Parathyroid adenoma (tissue), 2 donors: ENCODE measurements around the gene PARVA.

Experiments used
- H2AFZ ChIP-seq: fragments of 300-600 bp; sonication (generic); one replicate; pipeline ENCODE4 v1.7.0; 2017; ENCODE audit warnings: antibody characterized with exemption, mild to moderate bottlenecking
- H3K27ac ChIP-seq: fragments of 300-600 bp; sonication (generic); one replicate; pipeline ENCODE4 v1.7.0; 2017
- H3K27me3 ChIP-seq: fragments of 300-600 bp; sonication (generic); one replicate; pipeline ENCODE4 v1.7.0; 2017; ENCODE audit warnings: low read length; ENCODE audit not compliant: control insufficient read depth, insufficient read depth
- H3K36me3 ChIP-seq: fragments of 300-600 bp; sonication (generic); one replicate; pipeline ENCODE4 v1.7.0; 2017; ENCODE audit warnings: low read length; ENCODE audit not compliant: control insufficient read depth, insufficient read depth
- H3K4me1 ChIP-seq: fragments of 300-600 bp; sonication (generic); one replicate; pipeline ENCODE4 v1.7.0; 2017; ENCODE audit warnings: control low read depth
- H3K4me2 ChIP-seq: fragments of 300-600 bp; sonication (generic); one replicate; pipeline ENCODE4 v1.7.0; 2017; ENCODE audit warnings: low read length
- H3K4me3 ChIP-seq: fragments of 300-600 bp; sonication (generic); one replicate; pipeline ENCODE4 v1.7.0; 2017; ENCODE audit warnings: low read depth, low read length
- H3K79me2 ChIP-seq: fragments of 300-600 bp; sonication (generic); one replicate; pipeline ENCODE4 v1.7.0; 2017; ENCODE audit warnings: control low read depth
- H3K9ac ChIP-seq: fragments of 300-600 bp; sonication (generic); one replicate; pipeline ENCODE4 v1.7.0; 2017; ENCODE audit warnings: mild to moderate bottlenecking
- H3K9me3 ChIP-seq: fragments of 300-600 bp; sonication (generic); one replicate; pipeline ENCODE4 v1.7.0; 2017; ENCODE audit warnings: low read length; ENCODE audit not compliant: control insufficient read depth
- CTCF ChIP-seq: fragments of 300-600 bp; sonication (generic); IDR thresholded peaks from one replicate; pipeline ENCODE4 v1.7.0; 2017; ENCODE audit warnings: antibody characterized with exemption, mild to moderate bottlenecking
- donor health status: primary hyperparathyroidism.

Gene PARVA

GRCh38 chr11:12544986-12545775 is 167.8 kb downstream of the PARVA start:
- no peak overlapping the region for H3K9ac ChIP-seq
- H3K9me3 ChIP-seq = no peaks in the 10 kb centered on the region
- no peak overlapping the region for H3K4me2 ChIP-seq
- H3K4me3 ChIP-seq = no peak overlapping the region
- H3K36me3 ChIP-seq = no peaks in the 10 kb centered on the region
- no peaks in the 10 kb centered on the region for H3K79me2 ChIP-seq
- no peak overlapping the region for H2AFZ ChIP-seq
- H3K27ac ChIP-seq = no peak overlapping the region
- no peak for TF ChIP-seq CTCF
- no peaks in the 10 kb centered on the region for H3K4me1 ChIP-seq
- H3K27me3 ChIP-seq = no peaks in the 10 kb centered on the region

DNA sequence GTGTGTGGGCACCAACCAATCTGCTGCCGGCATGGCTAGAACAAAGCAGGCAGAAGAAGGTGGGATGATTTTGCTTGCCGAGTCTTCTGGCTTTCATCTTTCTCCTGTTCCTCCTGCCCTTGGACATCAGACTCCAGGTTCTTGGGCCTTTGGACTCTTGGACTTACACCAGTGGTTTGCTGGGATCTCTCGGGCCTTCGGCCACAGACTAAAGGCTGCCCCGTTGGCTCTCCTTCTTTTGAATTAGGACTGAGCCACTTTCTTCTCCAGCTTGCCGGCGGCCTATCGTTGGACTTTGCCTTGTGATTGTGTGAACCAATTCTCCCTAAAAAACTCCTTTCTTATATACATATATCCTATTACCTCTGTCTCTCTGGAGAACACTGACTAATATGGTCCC is 168.8 kb downstream of the PARVA start:
- no peak for TF ChIP-seq CTCF
- Histone ChIP-seq H3K9ac (no peak overlapping the region), H3K4me2 (no peak overlapping the region), H3K27me3 (no peaks in the 10 kb centered on the region), H3K27ac (no peak overlapping the region), H3K9me3 (no peaks in the 10 kb centered on the region), H3K79me2 (no peaks in the 10 kb centered on the region), H3K4me1 (no peaks in the 10 kb centered on the region), H2AFZ (no peak overlapping the region), H3K36me3 (no peaks in the 10 kb centered on the region), H3K4me3 (no peak overlapping the region)

DNA sequence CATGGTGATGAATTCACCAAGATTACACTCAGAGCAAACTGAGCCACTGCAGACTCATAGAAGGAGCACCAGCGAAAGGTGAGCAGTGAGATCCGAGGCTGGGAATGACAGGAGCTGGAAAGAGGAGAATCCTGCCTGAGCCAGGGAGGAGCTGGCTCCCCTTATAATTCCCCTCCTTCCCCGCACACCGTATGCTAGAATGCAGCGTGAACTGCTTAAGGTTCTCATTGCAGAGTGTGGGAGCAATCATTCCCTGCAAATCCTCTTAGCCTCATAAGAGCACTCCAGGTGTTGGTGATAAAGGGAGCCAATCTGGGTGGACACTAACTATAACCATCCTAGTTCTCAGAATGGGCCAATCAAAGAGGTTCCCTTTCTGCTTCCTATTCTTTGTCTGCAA is 169.3 kb downstream of the PARVA start:
- Histone ChIP-seq H3K79me2 (no peaks in the 10 kb centered on the region), H3K4me3 (no peak overlapping the region), H3K9me3 (no peaks in the 10 kb centered on the region), H3K27me3 (no peaks in the 10 kb centered on the region), H3K36me3 (no peaks in the 10 kb centered on the region), H2AFZ (no peak overlapping the region), H3K9ac (no peak overlapping the region), H3K27ac (no peak overlapping the region), H3K4me2 (no peak overlapping the region), H3K4me1 (no peaks in the 10 kb centered on the region)
- no peak for TF ChIP-seq CTCF

DNA sequence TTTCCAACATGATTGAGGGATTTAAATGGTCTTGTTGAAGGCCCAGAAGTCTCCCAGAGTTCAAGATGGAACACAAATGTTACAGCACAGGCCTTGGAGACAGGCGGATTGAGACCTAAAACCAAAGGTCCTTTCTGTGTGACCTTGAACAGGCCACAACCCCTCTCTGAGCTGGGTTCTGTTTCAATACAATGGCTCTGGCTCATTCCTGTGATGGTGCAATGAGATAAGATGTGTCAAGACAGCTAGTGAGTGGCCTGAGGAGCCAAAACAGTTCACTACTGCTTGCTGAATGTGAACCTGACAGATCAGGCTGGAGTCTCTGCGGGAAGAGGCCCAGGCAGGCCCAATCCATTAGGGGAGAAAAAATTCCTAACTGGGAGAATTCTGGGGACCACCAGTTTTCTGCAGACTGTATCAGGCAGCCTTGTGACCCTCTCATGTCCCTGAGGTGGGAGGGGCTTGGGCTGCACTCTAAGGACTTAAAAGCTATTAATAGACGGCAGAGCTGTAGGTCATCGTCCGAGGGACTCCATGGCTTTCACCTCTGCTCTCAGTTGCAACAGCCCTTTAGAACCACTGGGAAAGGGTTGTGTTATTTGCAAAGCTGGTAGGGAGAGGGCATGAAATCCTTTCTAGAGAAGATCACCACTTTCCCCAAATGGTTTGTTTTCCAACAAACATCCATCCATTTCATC is 170.7 kb downstream of the PARVA start:
- Histone ChIP-seq H3K79me2 (no peaks in the 10 kb centered on the region), H2AFZ (no peak overlapping the region), H3K4me3 (no peak overlapping the region), H3K4me1 (no peaks in the 10 kb centered on the region), H3K36me3 (no peaks in the 10 kb centered on the region), H3K27me3 (no peaks in the 10 kb centered on the region), H3K4me2 (no peak overlapping the region), H3K9ac (no peak overlapping the region), H3K27ac (no peak overlapping the region), H3K9me3 (no peaks in the 10 kb centered on the region)
- TF ChIP-seq CTCF = no peak
